IPS DF 19.7 (cell line): ENCODE measurements around the gene IFFO2.

ENCODE experiments used
- DNase-seq: peaks from one replicate; pipeline ENCODE4 v3.0.0-alpha.2; 2013; ENCODE audit warnings: low read depth, low spot score

IFFO2 gene

DNA sequence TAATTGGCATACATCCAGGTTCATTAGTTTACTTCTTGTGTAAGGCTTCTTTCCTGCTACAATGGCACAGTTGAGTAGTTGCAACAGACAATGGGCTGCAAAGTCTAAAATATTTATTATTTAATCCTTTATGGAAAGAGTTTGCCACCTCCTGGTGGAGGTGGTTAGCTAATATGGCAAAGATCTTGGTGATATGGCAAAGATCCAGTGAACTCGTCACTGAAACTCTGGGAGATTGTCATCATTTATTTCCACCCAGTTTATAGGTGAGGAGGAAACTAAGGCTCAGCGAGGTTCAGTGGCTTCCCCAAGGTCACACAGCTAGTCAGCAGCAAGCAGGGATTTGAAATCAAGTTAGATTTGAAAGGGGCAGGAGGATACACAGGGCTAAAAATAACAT lies 16.1 kb upstream of the IFFO2 start:
- DNase-seq = no peak

DNA sequence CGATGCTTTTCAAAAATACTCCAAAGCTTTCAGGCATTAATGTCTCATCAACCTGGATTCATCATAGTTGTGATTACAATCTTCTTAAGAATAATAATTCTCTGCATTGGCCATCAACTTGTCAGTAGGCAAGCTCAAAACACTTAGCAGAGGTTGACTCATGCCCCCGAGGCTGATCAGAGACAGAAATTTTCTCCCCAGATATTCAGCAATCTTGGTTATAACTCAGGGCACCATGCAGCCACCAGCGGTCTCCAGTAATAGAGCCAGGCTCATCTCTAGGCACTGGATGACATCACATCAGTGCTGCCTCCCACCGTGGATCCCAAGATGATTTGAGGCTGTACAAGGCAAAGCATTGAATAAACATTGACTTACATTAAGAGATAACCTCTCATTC lies 14.3 kb upstream of the IFFO2 start:
- DNase-seq = no peak

DNA sequence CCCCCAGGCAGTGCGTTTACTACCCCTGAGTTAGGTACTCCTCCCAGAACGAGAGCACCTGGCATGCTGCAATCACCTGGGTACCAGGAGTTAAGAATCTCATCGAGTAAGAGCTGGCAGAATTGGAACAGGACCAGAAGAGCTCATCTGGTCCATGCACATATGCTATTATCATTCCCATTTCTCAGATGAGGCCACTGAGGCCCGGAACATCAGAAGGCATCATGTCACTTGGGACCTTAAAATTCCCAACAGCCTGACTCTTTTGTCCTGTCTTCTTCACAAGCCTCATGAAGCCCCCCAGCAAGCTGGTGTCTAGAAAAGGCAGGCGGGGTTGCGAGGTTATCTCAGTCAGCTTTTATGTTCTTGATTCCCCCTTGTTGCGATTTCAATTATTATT lies 13.9 kb upstream of the IFFO2 start:
- no peak for DNase-seq

DNA sequence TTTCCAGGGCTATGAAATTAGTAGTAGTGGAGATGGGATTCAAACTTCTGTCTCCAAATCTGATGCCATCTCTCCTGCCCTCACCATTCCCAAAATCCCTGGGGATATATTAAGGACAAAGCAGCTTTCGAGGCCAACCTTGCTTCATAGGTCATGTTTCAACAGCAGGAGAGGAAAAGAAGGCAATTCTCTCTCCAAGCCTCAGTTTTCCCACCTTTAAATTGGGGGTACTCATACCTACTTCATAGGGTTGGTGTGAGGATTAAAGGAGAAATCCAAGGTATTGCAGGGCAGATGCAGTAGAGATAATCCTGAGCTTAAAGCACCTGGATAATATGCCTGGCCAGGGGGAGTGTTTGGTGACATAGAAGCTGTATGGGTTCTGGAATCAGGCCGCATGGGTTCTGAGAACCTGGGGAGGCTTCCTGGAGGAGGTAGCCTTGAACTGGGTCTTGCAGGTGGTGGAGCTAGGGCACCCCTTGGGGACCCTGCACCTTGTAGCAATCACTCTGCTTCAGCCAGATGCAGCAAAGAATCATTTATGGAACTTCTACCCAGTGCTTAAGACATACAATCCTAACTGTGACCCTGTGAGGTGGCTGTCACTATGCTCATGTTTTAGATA lies 10.7 kb upstream of the IFFO2 start:
- no peak for DNase-seq

GRCh38 chr1:18965206-18966173 lies 9.0 kb upstream of the IFFO2 start:
- DNase-seq = no peak

GRCh38 chr1:18963968-18964367 lies 7.5 kb upstream of the IFFO2 start:
- DNase-seq = no peak

DNA sequence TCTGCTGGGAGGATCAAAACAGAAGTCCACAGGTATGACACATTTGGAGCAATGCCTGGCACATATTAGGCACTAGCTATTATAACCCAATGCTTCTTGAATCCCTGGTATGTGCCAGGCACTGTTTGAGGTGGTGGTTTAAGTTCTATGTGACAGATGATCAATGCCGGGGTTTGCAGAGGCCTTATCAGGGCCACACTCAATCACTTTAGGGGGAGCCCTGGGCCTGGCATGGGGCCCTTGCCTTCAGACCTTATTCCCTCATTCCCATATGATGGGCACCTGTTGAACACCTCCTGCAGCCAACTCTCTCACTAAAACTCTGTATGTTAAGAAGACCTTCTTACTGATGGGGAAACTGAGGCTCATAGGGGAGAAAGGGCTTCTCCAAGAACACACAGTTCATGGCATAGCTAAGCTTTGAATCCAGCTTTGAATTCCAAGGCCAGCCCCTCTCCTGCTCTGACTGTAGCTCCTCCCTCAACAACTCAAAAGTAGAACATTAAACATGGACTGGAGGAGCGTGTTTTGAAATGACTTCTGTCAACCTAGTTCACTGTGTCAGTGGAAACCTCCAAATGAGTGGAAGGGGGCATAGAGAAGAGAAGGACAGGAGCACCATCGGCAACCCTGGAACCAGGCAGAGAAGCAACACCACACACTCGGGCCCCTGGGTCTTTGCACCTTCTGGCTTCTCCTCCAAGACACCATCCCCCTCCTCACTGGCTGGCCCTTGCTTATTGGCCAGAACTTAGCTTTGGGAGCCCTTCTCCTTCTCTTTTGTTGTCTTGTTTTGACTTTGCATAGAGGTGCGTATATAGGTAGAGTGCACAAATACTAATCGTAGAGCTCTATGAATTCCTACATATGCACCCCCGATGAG lies 6.6 kb upstream of the IFFO2 start:
- DNase-seq = no peak

DNA sequence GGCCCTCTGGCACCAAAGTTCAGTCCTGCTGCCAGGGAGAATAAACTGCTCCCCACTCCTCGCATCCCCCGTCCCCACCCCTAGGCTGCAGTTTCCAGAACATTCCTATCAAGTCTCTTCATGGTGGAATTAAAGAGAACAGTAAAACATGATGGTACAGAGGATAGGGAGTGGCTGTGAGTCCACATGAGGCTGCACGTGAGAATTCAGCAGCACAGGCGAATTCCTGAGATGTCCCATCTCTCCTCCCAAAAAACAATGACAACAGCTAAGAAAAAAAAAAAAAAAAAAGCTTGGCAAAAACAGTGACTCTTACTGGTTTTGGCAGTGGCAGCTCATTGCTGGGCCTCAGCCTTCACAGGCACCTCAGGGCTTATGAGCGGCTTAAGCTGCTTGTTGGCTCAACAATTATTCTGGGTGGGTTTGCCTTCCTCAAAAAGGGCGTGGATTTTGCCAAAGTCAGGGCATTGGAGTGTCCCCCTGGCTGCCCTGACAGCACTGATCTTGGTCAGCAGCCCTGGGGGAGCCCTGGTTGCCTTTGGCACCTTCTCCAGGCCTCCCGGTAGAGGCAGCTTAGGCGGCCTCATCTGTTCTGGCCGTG lies 5.7 kb upstream of the IFFO2 start:
- DNase-seq = no peak

- DNase-seq = no peak
Observed at GRCh38 chr1:18960821-18961220, 4.3 kb upstream of the IFFO2 start.

GRCh38 chr1:18960409-18960808 lies 3.9 kb upstream of the IFFO2 start:
- no peak for DNase-seq

DNA sequence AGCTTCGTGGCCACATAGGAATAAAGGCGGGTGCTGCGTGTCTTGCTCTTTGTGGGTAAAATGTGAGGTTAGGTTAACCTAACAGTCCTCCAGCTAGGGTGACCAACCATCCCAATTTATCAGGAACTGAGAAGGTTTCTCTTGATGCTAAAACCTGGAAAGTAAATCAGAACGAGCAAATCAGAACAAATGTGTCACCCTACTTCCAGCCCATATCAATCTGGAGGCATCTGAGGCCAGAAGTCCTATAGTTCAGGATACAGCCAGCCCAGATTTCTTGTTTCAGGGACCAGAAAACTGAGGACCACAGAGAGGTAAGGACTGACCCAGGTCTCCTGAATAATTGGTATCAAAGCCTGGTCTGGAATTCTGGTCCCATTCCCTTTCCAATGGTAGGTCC lies 3.1 kb upstream of the IFFO2 start:
- DNase-seq = no peak

DNA sequence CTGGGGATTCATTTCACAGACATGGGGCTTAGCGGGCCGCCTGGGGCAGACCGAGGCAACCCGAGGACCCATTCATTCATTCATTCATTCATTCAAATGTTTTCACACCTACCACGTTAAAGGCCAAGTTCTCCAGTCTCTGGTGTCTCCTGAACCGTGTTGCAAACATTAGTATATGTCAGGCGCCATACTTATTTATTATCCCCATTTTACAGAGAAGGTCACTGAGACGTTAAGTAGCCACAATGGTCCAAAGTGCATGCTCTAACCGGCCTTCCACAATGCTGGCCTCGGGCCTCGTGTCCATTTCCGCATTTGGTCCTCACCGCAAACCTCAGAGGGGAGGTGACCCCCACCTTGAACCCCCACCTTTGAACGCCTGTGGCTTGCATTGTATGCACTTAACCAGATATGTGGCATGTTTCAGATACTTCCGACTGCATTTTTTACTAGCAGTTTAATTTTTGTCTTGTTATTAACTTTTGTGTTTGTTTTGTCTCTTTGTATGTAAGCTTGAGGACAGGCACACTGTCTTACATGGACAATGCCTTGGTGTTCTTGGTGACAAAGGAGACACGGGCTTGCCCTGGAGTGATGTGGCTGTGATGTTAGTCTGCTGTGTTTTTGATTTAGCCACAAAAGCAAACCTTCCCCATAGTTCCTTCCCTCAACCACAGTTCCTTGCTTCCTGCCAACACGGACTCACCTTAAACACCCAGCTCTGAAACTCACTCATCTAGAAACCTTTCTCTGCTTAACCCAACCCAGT lies 1.2 kb upstream of the IFFO2 start:
- no peak for DNase-seq

DNA sequence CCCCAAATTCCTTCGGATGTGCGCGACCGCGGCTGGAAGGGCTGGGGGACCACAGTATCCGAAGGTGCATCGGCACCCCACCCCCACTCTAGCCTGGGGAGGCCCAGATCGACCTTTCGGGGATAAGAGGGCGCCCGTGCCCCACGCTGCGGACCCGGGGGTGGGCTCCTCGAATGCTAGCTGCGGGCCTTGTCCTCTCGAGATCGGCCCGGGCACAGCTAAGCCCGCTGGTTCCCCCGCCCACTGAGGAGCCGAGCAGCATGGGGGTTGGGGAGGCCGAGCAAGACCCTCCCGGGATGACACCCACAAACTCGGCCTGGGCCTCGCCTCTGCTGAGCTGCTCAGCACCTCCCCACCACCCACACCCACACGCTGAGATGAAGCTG lies 653 bp upstream of the IFFO2 start:
- DNase-seq = no peak

DNA sequence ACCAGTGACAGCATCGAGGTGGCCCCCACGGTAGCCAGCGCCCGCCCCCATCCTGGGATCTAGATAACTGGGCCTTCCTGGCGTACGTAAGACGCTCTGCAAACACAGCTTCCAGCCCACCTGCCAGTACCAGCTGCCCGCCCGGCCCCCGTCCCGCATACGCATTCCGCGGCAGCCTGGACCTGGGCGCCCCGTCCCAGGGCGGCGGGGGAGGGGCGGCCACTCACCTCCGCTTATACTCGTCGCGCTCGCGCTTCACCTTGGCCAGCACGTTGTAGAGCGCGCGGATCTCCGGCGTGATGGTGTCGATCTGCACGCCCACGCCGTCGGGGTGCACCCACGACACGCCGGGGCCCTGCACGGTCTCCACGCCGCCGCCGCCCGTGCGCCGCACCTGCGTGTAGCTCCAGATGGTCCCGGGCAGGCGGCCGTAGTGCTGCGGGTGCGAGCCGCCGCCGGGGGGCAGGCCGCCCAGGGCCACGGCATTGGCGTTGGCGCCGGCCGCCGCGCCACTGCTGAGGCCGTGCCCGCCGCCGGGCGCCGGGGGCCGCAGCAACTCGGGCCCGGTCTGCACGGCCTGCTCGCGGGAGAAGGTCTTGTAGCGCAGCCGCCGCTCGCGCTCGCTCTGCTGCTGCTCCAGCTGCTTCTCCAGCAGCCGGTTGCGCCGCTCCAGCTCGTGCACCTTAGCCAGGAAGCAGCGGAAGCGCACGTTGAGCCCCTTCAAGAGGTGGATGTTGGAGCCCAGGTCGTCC lies 859 bp downstream of the IFFO2 start:
- DNase-seq = no peak

- DNase-seq = no peak
Observed at GRCh38 chr1:18955131-18955440, 1.4 kb downstream of the IFFO2 start.

- DNase-seq = no peak
Observed at GRCh38 chr1:18954270-18955071, 2.0 kb downstream of the IFFO2 start.

GRCh38 chr1:18953731-18954231 lies 2.7 kb downstream of the IFFO2 start:
- no peak for DNase-seq

GRCh38 chr1:18951818-18952391 lies 4.6 kb downstream of the IFFO2 start:
- DNase-seq = no peak

GRCh38 chr1:18951416-18951815 lies 5.1 kb downstream of the IFFO2 start:
- DNase-seq = no peak
